Measurements from ENCODE around the gene PBLD.

GRCh38 chr10:68301790-68302502 lies 30.8 kb downstream of the PBLD start:
- TF ChIP-seq CTCF (IDR thresholded peaks at IDR 0.05) = peak in 5 of 7 experiments; percentile 21 to 70 (median 56)
- TF ChIP-seq POLR2AphosphoS5 (IDR thresholded peaks at IDR 0.05) = peak in 1 of 3 donors; percentile 64
- TF ChIP-seq EP300 (IDR thresholded peaks at IDR 0.05) = no peak
- TF ChIP-seq POLR2A (IDR thresholded peaks at IDR 0.05) = no peak

All from stomach (tissue), 4 donors.